ENCODE data around the gene GPER1. TPM values are rescaled to one million over a fixed set of nuclear protein-coding genes. Genes with fewer than 3 reads are reported as not detected.

The GPER1 gene
- total RNA-seq, 2 donors from 2014 or later: 4.6 to 7.6 TPM

DNA sequence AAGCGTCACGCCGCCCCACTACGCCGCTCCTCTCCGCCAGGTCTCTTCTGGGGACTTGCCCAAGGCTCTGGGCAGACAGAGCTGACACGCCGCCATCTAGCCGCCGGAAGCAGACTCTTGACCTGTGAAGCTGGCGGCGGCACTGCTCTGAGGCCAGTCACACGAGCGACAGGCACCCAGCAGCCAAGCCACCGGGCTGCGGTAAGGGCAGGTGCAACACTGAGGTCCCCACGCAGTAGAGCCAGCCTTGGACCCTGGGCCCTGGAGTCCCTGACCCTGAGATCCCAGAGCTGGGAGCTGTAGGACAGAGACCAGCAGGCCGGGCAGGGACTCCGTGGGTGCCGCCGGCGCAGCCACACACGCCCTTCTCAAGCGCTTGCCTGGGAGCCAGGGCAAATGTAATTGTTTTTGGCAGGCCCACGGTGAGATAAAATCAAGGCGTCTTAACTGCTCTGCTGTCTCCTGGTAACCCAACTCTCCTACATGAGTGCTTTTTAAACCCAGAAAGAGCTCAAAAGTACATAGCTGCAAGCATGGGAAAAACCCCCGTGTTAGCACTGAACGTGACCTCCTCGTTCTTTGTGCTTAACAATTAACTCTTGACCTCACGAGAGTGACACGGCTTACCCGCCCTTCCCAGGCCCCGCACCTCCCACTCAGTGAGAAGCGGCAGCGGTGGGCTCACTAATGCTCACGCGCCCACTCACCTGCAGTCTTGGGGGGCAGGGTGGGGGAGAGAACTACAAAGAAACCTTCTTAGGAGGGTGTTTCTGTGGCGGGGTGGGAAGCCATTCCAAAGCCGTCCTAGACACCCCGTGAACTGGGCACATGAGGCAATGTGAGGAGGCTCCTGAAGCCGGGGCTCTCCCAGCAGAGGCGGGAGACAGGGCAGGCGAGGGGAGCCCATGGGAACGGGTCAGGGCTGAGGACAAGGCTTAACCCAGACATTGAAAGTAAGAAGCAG lies 8.5 kb downstream of the GPER1 start:
- DNase-seq (peak; percentile 47), ATAC-seq (peak; percentile 54 to 64)
- intact Hi-C loops (cut with DNase I): no loop called here

DNA sequence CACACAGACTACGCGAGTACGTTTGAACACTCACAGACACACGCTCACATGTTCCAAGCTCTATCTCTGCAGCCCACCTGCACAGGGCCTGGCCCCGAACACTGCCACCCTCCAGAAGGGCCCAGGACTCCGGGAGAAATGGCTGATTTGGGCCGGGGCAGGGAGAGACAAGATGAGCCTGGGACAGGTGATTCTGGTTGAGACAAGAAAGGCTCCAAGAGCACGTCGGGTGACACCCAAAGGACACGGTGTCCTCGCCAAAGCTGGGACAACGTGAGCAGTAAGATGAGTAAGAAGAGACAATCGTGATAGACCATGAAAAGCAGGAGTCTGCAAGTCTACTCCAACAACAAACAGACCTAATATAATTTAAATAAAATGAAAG lies 9.2 kb downstream of the GPER1 start:
- intact Hi-C loops (cut with DNase I): no loop called here
- no peak for DNase-seq

DNA sequence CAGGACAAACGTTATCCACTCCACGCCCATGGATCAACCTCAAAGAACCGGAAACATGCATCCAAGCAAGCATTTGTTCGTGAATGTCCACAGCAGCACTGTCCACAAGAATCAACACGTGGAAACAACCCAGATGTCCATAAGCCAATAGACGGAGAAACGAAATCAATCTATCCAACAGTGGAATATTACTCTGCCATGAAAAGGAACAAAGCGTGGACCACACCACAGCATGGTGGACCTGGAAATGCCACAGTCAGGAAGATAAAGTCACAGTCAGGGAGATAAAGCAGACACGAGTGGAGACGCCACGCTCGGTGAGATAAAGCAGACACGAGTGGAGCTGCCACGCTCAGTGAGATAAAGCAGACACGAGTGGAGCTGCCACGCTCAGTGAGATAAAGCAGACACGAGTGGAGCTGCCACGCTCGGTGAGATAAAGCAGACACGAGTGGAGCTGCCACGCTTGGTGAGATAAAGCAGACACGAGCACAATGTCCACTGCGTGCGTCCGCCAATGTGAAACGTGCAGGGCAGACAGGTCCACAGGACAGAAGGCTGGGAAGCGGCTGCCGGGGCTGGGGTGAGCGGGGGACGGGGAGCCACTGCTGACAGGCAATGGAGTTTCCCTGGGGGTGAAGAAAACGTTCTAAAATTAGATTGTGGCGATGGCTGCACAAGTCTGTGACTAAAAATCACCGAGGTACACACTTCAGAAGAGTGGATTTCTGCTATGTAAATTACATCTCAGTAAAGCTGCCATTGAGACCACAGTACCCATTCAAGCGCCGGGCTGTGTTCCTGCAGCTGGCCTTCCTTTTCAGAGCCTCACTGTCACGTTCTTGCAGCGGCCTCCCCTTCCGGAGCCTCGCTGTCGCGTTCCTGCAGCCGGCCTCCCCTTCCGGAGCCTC lies 10.6 kb downstream of the GPER1 start:
- intact Hi-C loops (cut with DNase I): no loop called here
- DNase-seq: no peak
- ATAC-seq: no peak

More for the DNA sequence above, 9.2 kb downstream of the GPER1 start:
- no peak for ATAC-seq

DNA sequence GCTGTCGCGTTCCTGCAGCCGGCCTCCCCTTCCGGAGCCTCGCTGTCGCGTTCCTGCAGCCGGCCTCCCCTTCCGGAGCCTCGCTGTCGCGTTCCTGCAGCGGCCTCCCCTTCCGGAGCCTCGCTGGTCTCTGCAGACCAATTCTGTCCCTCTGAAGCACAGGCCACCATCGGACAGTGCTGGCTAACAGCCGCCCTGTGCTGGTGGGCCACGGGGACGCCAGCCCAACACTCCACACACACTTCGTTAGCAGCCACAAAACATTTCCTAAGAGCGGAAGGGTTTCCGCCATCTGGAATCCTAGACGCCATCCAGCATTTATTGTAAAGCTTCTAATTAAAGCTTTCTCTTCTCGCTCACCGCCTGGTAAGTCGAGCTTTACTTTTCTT lies 11.2 kb downstream of the GPER1 start:
- DNase-seq (no peak), ATAC-seq (no peak)
- intact Hi-C loops (cut with DNase I): no loop called here

DNA sequence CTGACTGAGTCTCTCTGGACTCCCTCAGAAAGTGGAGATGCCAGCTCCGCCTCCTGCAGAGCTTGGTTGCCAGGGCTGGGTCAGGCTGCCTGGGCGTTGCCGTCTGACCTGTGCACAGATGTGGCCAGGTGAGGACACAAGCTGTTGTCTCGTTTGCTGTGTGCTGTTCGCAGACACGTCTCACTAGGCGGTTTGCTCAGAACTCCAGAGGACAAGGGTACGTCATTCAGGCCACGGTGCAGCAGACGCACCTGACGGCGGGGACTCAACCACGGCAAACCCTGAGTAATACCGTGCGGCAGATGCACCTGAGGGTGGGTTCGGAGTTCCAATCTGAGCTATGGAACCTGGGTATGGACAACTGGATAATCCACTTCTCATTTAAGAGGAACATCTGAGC lies 11.7 kb downstream of the GPER1 start:
- ATAC-seq: no peak
- intact Hi-C loops (cut with DNase I): no loop called here
- DNase-seq: no peak

DNA sequence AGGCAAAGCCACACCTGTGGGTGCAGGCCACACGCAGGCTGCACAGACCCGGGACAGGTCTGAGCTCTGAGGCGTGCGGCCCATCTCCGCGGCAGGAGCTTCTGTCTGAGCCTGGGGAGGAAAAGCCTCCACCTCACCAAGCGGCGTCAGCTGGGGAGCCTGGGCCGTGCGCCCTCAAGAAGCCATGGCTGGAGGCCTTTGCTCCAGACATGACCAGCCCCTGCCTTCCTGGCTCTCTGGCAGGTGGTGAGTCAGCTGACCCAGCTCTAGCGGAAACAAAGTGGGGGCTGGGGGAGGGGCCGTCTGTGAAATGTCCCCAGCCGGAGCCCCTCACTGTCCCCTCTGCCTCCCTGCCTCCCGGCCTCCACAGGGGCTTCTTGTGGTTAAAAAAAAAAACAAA lies 12.5 kb downstream of the GPER1 start:
- ATAC-seq: no peak
- intact Hi-C loops (cut with DNase I): no loop called here
- no peak for DNase-seq

DNA sequence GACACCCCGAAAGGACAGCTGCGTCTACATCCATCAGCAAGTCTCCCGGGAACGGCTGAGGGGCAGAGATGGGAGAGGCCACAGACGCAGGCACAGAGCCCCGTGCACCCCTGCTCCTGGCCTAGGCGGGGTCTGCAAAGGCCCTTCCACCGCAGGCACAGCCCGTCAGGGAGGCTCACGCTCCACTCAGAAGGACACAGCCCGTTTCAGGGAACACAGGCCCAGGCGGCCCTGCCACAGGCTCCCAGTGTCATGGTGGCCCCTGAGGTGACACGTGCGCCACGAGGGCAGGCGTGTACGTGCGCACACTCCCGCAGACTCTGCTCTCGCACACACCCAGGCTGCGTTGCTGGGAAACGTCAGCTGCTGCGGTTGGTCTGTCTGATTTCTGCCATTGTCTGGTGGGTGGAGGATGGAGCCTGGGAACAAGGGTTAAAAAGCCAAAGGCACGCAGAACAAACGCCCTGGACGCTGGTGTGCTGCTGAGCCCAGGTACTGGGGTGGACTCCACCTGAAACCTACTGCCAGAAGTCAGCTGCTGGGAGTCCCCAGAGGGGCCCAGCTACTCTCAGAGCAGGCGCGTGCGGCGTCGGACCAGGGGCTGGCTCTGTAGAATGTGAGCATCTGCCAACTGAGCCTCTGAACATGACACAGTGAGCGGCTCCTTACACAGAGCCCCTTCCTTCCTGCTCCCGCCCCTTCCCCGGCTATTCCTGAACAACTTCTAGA lies 13.1 kb downstream of the GPER1 start:
- ATAC-seq (no peak), DNase-seq (no peak)
- intact Hi-C loops (cut with DNase I): no loop called here

DNA sequence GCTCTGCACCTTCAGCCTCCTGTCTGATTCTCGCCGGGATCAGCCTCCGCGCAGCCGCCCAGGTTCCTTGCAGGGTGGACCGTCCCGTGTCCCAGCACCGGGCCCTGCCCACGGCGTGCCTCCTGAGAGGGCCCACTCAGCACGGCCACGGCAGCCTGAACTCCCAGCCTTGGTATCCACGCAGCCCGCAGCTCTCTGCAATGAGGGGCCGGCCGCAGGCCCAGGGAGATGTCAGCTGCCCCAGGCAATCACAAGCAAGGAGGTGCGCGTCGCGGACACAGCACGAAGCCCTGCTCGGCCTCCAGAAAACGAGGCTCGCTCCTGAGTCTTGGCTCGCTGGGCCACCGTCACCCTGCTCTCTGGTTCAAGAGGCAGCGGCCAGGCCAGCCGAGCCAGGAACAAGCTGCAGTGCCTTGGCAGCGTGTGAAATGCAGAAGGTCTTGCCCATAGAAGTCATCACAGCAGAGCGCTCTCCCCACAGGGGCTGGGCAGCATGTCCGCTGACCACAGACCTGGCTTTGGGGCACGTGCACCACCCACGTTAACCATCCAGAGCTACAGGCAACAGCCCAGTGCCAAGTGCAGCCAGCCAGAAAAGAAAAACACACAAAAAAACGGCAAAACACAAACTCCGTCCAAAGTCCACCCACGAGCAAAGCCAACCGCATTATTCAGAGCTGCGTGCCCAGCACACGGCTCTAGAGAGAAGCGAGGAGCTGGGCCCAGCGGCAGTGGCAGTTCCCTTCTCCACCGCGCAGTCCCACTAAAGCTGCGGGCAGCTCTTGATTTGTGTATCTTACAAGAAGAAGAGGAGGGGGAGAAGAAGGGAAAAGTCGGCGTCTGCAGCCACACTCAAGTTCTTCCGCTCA lies 13.9 kb downstream of the GPER1 start:
- ATAC-seq (no peak), DNase-seq (no peak)

DNA sequence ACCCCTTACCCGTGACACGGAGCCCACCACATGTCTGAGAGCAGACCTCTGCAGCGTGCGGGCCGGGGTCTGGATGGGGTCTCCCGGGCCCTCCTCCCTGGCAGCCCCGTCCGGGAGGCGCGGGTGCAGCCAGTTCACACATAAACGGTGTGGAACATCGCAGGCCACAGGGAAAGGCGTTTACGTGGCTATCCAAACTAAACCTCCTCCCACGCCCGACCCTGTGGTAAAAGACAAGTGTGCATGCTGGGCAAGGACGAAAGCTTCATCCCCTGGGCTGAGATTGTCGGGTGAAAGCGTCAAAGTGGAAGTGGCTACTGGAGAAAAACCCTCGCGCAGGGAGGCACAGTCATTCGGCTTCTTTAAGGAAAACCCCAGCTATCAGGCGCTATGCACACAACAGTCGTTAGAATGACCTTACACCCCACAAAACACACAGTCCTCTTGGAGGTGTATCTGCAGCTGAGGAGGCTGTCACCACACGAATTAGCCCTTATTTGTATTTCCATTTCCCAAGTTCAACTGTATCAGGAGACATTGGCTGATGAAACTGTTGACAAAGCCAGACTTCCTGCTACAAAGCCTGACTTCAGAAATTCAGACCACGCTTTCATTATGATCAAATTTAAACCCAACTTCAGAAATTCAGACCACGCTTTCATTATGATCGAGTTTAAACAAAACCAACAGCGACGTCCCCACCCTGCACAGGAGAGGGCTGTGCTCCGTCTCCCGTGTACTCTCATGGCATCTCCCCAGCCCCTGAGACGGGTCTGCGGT lies 15.3 kb downstream of the GPER1 start:
- ATAC-seq: no peak
- intact Hi-C loops (cut with DNase I): no loop called here
- no peak for DNase-seq

More for the DNA sequence above, 13.9 kb downstream of the GPER1 start:
- intact Hi-C loops (cut with DNase I): no loop called here

DNA sequence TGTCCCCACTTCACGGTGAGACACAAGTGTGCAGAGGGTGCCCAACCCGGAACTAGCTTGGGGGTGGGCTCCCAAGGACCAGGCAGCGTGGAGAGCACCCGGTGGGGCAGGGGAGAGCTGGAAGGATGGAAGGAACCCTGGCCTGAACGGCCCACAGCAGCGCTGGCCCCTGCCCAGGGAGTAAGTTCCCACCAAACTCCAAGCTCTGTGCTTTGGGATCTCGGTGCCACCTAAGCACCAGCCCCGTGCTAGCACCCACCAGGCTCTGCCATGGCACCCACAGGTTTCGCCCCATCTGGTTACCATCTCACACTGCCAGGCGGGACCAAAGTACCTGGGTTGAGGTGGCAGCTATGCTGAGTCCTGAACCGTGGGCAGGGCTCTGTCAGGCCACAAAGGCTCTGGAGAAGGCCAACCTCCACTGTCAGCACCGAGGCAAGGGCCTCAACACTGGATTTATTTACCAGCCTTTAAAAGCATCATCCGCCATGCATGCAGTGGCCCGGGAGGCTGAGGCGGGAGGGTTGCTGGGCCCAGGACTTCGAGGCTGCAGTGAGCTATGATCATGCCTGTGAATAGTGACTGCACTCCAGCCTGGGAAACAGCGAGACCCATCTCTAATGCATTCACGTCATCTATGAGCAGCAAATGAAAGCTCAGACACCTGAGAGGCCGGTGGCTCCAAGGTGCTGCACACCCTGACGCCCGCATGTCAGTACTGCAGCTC lies 16.0 kb downstream of the GPER1 start:
- intact Hi-C loops (cut with DNase I): no loop called here
- no peak for DNase-seq
- no peak for ATAC-seq

DNA sequence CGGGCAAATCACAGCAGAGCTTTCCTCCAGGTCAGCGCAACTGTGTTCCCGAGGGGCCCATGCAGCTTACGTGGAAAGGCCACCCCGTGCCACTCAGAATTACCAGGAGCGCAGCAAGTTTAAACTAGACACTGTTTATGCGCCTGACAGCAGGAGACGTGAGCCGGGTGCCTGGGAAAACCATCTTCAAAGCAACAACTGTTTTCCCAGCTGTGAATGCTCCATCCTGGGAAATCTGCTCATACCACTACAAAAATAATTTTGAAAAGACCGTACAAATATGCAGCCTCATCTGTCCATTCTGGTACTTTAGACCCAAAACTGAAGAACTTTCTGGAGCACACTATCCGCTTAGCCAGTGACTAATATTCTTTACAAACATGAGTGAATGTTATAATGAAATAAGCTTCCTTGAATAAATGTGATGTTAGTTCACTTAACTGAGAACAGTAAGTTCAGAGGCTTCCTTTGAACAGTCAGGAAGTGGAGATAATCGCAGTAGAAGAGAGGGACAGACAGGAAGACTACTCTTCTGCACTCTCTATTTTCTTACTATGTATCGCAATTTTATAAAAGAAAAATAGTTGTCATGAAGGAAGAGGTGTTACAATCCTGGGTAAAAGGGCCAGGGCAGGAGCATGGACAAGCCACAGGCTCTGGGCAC lies 16.7 kb downstream of the GPER1 start:
- ATAC-seq (no peak), DNase-seq (no peak)

DNA sequence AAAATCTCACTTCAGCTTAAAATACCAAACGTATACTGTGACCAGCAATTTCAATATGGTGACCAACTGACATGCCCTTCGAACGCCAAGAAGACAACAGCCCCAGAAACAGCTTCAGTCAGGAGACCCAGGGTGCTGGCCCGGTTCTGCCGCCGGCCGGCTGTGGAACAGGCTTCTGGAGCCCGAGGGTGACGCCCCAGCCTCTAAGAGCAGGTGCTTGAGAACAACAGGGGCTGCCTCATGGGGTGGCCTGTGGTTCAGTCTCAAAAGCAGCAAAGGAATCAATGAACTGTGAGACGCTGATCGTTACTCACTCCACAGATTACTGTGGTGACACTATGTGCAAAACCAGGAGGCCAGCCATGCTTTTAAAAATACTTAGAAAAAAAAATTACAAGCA lies 17.3 kb downstream of the GPER1 start:
- intact Hi-C loops (cut with DNase I): no loop called here
- DNase-seq: no peak
- no peak for ATAC-seq

More for the DNA sequence above, 16.7 kb downstream of the GPER1 start:
- intact Hi-C loops (cut with DNase I): no loop called here

DNA sequence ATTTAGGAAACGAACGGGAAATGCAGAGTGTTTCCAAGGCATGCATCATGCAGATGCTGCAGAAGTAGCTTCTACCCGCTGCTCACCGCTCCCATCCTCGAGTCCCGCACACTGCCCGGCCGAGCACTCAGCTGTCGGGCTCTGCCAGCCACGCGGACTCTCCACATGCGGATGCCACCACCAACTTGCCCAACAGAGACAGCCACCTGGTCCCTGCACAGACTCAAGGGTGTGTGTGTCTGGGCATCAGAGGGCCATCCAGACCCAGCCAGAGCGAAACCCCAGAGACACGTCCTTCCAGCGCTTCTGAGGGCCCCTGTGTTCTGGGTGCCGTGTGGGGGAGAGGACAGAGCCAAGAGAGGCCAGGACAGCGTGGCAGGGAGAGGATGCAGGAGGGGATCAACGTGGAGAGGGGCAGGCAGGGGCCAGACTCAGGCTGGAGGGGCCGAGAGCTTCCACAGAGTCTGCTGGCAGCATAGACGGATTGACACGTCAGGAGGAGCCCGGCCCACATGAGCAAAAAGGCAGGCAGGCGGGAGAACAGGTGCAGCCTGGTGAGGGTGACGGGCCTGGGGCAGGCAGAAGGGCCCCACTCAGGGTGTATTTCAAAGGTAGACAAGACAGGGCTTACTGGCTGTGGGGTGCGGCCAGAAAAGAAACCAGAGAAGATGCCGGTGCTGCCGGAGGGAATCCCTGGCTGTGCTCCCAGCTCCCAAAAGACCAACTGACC lies 18.3 kb downstream of the GPER1 start:
- ATAC-seq: no peak
- intact Hi-C loops (cut with DNase I): no loop called here
- DNase-seq: no peak

DNA sequence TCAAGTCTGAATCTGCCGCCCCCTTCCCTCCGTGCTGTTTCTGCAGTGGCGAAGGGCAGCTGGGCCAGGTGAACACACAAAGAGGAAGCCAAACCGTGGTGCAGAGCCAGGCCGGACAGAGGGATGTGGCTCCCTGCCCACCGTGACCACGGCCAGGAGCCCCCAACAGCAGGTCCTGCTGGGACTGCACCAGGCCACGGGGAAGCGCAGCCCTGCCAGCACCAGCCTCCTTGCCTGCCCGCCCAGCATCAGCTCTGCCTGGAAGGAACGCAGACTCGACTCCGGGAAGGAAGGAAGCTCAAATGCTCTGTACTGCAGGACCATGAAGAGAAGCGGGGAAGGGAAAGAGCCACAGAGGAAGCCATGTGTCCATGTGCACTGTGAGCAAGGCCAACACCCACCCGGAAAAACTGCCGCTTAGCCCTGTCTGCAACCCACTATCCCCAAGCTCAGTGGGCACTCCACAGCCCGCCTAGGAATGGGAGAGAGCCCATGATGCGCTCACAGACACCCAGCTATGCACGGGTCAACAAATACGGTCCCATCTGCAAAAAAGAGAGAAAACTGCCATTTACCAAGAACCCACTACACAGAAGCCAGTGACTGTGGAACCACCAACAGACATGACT lies 19.0 kb downstream of the GPER1 start:
- no peak for ATAC-seq
- DNase-seq: no peak
- intact Hi-C loops (cut with DNase I): no loop called here

DNA sequence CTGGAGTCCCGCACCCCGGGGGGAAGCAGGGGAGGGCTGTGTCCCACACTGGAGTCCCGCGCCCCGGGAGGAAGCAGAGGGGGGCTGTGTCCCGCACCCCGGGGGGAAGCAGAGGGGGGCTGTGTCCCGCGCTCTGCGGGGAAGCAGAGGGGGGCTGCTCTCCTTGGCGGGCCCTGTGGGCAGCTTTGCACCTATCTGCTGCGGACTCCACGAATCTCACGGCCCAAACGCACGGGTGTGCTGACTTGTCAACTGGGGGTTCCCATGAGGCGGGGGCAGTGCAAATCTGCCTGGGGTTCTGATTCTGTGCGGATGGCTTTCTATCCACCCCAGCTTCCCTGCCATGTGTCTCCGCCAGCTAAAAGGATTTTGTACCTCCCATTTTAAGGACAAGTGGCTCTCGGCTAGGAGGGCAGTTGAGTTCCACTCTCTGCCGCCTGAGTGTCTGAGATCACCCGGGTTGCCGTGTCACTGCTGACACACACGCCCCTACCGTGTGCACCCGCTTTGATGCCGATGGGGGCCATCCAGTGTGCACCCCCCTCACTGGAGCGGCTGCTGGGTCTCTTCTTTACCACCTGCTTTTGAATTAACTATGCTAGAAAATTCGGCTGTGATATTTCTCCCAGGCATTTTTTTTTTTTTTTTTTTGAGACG lies 20.5 kb downstream of the GPER1 start:
- no peak for DNase-seq
- no peak for ATAC-seq
- intact Hi-C loops (cut with DNase I): no loop called here
